GM10266 (cell line): ENCODE measurements around the gene ADARB2.

Experiments
- DNase-seq: peaks from one replicate; pipeline ENCODE4 v3.0.0; 2012; ENCODE audit errors: extremely low spot score
- TF ChIP-seq, protein P1 (sequence below): IDR thresholded peaks from 2 replicates; pipeline ENCODE4 v1.5.1; 2012; ENCODE audit warnings: mild to moderate bottlenecking, low read depth; ENCODE audit not compliant: control insufficient read depth, insufficient read depth; ENCODE audit errors: missing control alignments

ADARB2 gene

DNA sequence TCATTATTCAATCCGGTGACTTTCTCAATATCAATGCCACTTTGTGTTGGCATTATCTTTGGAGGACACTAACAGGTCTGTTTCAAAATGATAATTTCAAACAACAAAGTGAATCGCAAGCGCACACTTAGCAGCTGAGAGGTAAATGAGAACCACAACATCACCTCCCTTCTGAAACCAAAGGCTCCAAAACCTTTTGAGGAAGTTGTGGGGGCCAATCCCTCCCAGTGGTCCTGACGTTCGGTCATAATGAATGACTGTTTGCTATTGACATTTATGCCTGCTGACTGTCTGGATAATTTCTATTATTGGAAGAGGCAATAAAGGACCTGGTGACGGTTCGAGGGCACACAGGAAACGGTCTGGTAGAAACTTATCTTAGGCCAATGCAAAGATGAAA is 1.8 kb downstream of the ADARB2 start:
- DNase-seq: no peak
- TF ChIP-seq, protein P1, sequence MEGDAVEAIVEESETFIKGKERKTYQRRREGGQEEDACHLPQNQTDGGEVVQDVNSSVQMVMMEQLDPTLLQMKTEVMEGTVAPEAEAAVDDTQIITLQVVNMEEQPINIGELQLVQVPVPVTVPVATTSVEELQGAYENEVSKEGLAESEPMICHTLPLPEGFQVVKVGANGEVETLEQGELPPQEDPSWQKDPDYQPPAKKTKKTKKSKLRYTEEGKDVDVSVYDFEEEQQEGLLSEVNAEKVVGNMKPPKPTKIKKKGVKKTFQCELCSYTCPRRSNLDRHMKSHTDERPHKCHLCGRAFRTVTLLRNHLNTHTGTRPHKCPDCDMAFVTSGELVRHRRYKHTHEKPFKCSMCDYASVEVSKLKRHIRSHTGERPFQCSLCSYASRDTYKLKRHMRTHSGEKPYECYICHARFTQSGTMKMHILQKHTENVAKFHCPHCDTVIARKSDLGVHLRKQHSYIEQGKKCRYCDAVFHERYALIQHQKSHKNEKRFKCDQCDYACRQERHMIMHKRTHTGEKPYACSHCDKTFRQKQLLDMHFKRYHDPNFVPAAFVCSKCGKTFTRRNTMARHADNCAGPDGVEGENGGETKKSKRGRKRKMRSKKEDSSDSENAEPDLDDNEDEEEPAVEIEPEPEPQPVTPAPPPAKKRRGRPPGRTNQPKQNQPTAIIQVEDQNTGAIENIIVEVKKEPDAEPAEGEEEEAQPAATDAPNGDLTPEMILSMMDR: no peak

DNA sequence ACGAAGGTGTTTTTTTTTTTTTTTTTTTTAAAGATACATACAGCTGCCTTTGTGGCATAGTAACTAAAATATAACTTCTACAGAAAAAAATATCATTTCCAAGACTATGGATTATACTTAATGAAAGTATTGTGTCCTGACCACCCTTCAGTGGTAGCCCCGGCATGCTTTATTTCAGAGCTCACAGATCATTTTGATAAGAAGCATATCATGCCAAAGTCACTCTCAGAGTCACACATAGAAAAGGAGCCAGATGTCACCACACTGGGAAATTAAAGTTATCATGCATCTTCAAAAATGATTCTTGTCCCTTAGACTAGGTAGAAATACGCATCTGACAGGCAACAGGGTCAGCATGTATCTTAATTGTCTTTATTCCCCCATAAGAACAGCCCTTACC is 3.0 kb downstream of the ADARB2 start:
- TF ChIP-seq, protein P1: no peak
- DNase-seq: no peak

DNA sequence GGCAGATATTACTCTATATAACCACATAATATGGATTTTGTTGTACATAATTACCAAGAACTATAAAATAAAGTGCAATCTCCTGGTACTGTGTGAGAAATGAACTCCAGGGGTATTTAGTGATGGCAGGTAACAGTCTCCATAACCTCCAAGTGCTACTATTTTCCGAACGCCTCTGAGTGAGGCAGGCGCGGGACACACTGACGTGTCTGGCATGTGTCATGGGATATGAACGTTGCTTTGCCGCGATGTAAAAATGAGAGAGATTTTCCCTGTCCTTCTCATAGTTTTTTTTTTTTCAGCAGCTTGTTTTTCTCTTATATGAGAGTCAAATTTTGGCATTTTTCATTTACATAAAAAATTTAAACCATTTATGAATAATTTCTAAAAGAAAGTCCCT is 3.6 kb downstream of the ADARB2 start:
- DNase-seq: no peak
- TF ChIP-seq, protein P1: no peak

DNA sequence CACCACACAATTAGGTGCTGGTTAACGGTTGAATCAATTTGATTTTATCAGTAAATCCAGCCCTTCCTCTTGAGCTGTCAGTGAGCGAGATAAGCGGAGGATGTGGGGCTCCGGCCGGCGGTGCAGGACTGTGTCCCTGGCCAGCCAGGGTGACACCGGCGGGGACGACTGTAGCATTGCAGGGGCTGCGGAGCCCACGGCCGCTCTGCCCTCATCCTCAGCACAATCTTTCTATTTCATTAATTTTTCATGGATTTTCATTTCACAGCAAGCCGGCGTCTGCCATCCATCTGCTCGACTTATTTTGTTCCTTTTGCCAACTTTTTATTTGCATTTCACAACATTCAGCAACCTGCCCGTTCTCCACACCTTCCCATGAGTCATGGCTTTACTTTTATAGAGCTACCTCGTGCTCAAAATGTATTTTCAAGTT is 4.7 kb downstream of the ADARB2 start:
- TF ChIP-seq, protein P1: no peak
- no peak for DNase-seq

DNA sequence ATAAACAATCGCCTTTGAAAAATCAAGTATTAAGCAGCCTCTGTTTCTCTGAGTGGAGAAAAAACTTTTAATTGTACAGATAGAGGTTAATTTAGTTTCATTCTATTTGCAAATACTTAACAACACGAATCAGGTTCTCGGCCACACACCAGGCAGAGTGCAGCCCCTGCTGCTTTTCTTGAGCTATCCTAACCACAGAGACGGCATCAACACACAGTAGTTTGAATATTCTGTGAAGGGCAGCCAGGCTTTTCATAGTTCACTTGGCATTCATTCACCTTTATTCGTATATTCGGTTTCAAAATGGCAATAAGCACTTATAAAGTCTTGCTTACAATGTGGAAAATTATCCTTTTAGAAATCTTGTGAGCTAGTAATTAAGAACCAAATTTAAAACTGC is 5.7 kb downstream of the ADARB2 start:
- TF ChIP-seq, protein P1: no peak
- no peak for DNase-seq

DNA sequence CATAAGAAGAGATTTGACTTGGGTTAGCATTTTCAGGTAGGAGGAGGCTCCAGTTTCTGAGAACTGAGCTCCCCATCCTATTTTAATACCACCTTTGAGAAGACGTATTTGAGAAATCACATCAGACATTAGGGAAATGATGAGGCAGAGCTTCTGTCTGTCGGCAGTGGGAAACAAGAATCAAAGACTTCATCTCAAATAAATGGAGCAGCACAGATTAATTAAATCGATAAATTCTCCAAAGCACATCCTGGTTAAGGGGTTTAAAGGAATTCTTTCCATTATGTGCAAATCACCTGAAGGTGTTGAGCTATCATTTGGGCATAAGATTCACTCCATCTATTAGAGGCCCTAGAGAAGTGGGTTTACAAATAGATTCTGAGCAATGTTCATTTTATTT is 7.6 kb downstream of the ADARB2 start:
- DNase-seq: no peak
- TF ChIP-seq, protein P1: no peak

DNA sequence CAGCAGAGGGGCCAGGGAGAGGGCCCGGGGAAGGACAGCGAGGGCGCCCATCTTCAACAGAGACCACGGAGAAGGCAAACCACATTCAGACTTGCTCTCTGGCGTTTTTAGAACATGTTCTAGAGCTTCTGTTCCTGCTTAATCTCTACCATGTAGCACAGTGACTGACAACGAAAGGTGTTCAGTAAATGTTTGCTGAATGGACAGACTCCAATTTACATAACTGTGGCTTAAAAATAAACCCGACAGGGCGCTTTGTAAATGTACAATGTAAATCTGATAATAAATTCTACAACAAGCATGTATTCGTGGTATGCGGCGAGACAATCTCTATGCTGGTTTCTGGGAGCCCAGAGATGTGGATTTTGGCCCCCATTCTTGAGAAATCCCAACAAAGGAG is 10.5 kb downstream of the ADARB2 start:
- TF ChIP-seq, protein P1: no peak
- no peak for DNase-seq
